HepG2 (cell line): ENCODE data around the gene RIT2. TPM values are rescaled to one million over a fixed set of nuclear protein-coding genes. Genes with fewer than 3 reads are reported as not detected.

ENCODE experiments used
- ATAC-seq: fragments of 200-7000 bp; cut with Tn5 transposase; 3 replicates; pipeline ENCODE4 v1.9.1; 2020; ENCODE audit warnings: mild to moderate bottlenecking, moderate library complexity
- BruUV-seq: library from RNA; stranded (reverse); fragments of 400-500 nt; replicated peaks from 2 replicates; lab custom pipeline; 2021; lab: Mats Ljungman, UMichigan
- CTCF ChIA-PET: fragments of 300-600 bp; formaldehyde crosslinking; extraction: SDS; loops from one replicate; lab custom pipeline; 2021; ENCODE audit warnings: low total read pairs, inconsistent platforms, low intra/inter-chr PET ratio; lab: Yijun Ruan, JAX
- POLR2A ChIA-PET: fragments of 350-600 bp; sonication (Branson Sonifier 250); formaldehyde crosslinking; loops from one replicate; lab custom pipeline; 2020; ENCODE audit warnings: antibody characterized with exemption, inconsistent platforms; lab: Yijun Ruan, JAX
- DNase-seq: peaks from one replicate; pipeline ENCODE4 v3.0.0-alpha.2; 2015; ENCODE audit warnings: low spot score
- FAIRE-seq: peaks from 3 replicates; lab custom pipeline; 2011; peaks lifted over from hg19 to GRCh38; lab: Jason Lieb, UNC
- H2AFZ ChIP-seq: one replicate; pipeline ENCODE4 v1.6.1; 2011; ENCODE audit warnings: low read length, inconsistent platforms
- H3K27ac ChIP-seq: fragments of 300-600 bp; 3 replicates; pipeline ENCODE4 v1.8.0; 2011; ENCODE audit warnings: mixed run types, mild to moderate bottlenecking, mixed read lengths, low read length, inconsistent platforms; ENCODE audit not compliant: insufficient read depth; ENCODE audit errors: extremely low read length
- H3K27me3 ChIP-seq, 2 experiments: fragments of 200-600 bp in 1 of 2; 2 replicates in 1 of 2; 3 replicates in 1 of 2; pipeline versions ENCODE4 v1.6.0 to v1.8.0; 2011; ENCODE audit warnings: low read length in 2 of 2, mild to moderate bottlenecking in 2 of 2, moderate library complexity in 2 of 2, inconsistent platforms in 1 of 2; ENCODE audit not compliant: insufficient read depth in 2 of 2, control insufficient read depth in 1 of 2
- H3K36me3 ChIP-seq, 2 experiments: fragments of 200-600 bp in 1 of 2; replicated peaks in 1 of 2; 2 replicates in 1 of 2; 3 replicates in 1 of 2; pipeline versions ENCODE4 v1.5.1 to v1.8.0; 2011; ENCODE audit warnings: low read length in 2 of 2, inconsistent platforms in 1 of 2; ENCODE audit not compliant: insufficient read depth in 2 of 2, control insufficient read depth in 1 of 2
- H3K4me1 ChIP-seq: 2 replicates; pipeline ENCODE4 v1.5.1; 2012; ENCODE audit warnings: low read length, inconsistent platforms; ENCODE audit not compliant: insufficient read depth
- H3K4me2 ChIP-seq: 2 replicates; pipeline ENCODE4 v1.6.0; 2011; ENCODE audit warnings: low read depth, low read length, inconsistent platforms
- H3K4me3 ChIP-seq, 3 experiments: fragments of 200-600 bp in 1 of 3; sonication (generic), shearing (Covaris generic) in 1 of 3; replicated peaks in 1 of 3; 2 replicates each; pipeline ENCODE4 v1.5.1; 2011 to 2016; ENCODE audit warnings: low read length in 3 of 3, inconsistent platforms in 2 of 3, low read depth in 2 of 3, mild to moderate bottlenecking in 2 of 3, control low read depth in 1 of 3, mixed read lengths in 1 of 3; ENCODE audit not compliant: insufficient read depth in 1 of 3
- H3K79me2 ChIP-seq: one replicate; pipeline ENCODE4 v1.6.1; 2011; ENCODE audit warnings: low read length, inconsistent platforms; ENCODE audit not compliant: insufficient read depth
- H3K9ac ChIP-seq: 2 replicates; pipeline ENCODE4 v1.6.0; 2011; ENCODE audit warnings: mild to moderate bottlenecking, low read depth, low read length, inconsistent platforms; ENCODE audit not compliant: insufficient read depth
- H3K9me3 ChIP-seq: 2 replicates; pipeline ENCODE4 v1.5.1; 2012; ENCODE audit warnings: mild to moderate bottlenecking, low read length
- H4K20me1 ChIP-seq: 2 replicates; pipeline ENCODE4 v1.6.0; 2011; ENCODE audit warnings: inconsistent platforms, mild to moderate bottlenecking, low read length, moderate library complexity; ENCODE audit not compliant: insufficient read depth
- ARNT2 ChIP-seq: sonication (generic); formaldehyde crosslinking; IDR thresholded peaks from 2 replicates; pipeline ENCODE4 v1.8.0; 2022; ENCODE audit warnings: mild to moderate bottlenecking, low read depth, missing genetic modification reagents, moderate library complexity
- DPF2 ChIP-seq: sonication (generic); formaldehyde crosslinking; IDR thresholded peaks from 2 replicates; pipeline ENCODE4 v1.4.0; 2020; ENCODE audit warnings: mild to moderate bottlenecking, low read depth, missing genetic modification reagents, borderline replicate concordance
- HDAC2 ChIP-seq: sonication (generic); formaldehyde crosslinking; IDR thresholded peaks from 2 replicates; pipeline ENCODE4 v1.4.0; 2020; ENCODE audit warnings: missing genetic modification reagents
- MAF1 ChIP-seq: sonication (generic); formaldehyde crosslinking; IDR thresholded peaks from 2 replicates; pipeline ENCODE4 v1.5.0; 2020; ENCODE audit warnings: missing genetic modification reagents, borderline replicate concordance
- RXRA ChIP-seq: sonication (generic); formaldehyde crosslinking; IDR thresholded peaks from 2 replicates; pipeline ENCODE4 v1.5.1; 2020; ENCODE audit warnings: missing genetic modification reagents
- SRSF1 ChIP-seq: fragments of 200-400 bp; formaldehyde crosslinking; optimal IDR thresholded peaks from 2 replicates; pipeline ENCODE3; 2017; ENCODE audit warnings: mild to moderate bottlenecking, low read depth, low read length, moderate library complexity
- ZFP36L1 ChIP-seq: sonication (generic); formaldehyde crosslinking; IDR thresholded peaks from 2 replicates; pipeline ENCODE4 v1.8.0; 2022; ENCODE audit warnings: mild to moderate bottlenecking, missing genetic modification reagents, moderate library complexity
- ZNF660 ChIP-seq: sonication (generic); formaldehyde crosslinking; IDR thresholded peaks from 2 replicates; pipeline ENCODE4 v1.5.1; 2020; ENCODE audit warnings: mild to moderate bottlenecking, low read depth, missing genetic modification reagents, borderline replicate concordance
- ZNF670 ChIP-seq: sonication (generic); formaldehyde crosslinking; IDR thresholded peaks from 2 replicates; pipeline ENCODE4 v1.8.0; 2022; ENCODE audit warnings: mild to moderate bottlenecking, missing genetic modification reagents, borderline replicate concordance
- WGBS: methylation state at CpG from one replicate; pipeline ENCODE4 v1.1.6; 2017; ENCODE audit warnings: low lambda C conversion rate; 5-methylcytosine and 5-hydroxymethylcytosine counted together
- in situ Hi-C: cut with HindIII; loops from 2 replicates; pipeline ENCODE4 v1.10.0; 2017; ENCODE audit warnings: low pct_unique_long_range_greater_than_20kb; ENCODE audit not compliant: extremely low pct_ligation_motif_present
- intact Hi-C: fragments of 100-400 bp; cut with micrococcal nuclease; formaldehyde crosslinking; loops from one replicate; pipeline ENCODE4 v1.10.0; 2022; ENCODE audit not compliant: unreplicated experiment
- polyA plus RNA-seq, 8 experiments: library from polyadenylated mRNA; depleted of rRNA in 3 of 8; stranded (reverse) in 7 of 8; unstranded in 1 of 8; fragments of >200 nt; fragmentation: Illumina TruSeq in 4 of 8; extraction: Trizol in 4 of 8; gene quantifications; 2 replicates each; pipeline versions ENCODE4 v1.2.1 to v1.2.3, GENCODE V29; 2011 to 2016; ENCODE audit warnings: low read depth in 4 of 8, missing spikeins in 1 of 8, mixed read lengths in 1 of 8; ENCODE audit not compliant: insufficient read depth in 1 of 8
- total RNA-seq, 5 experiments: library from RNA; depleted of rRNA; stranded (reverse); fragments of >200 nt; fragmentation: Illumina TruSeq; extraction: Trizol; gene quantifications; 2 replicates each; pipeline ENCODE4 v1.2.3, GENCODE V29; 2016; ENCODE audit warnings: low read depth in 1 of 5
- TF ChIP-seq, protein P1 (sequence below): sonication (generic); formaldehyde crosslinking; IDR thresholded peaks from 2 replicates; pipeline ENCODE4 v1.5.0; 2020; ENCODE audit warnings: mild to moderate bottlenecking, low read depth, missing genetic modification reagents, borderline replicate concordance
- TF ChIP-seq, protein P2 (sequence below): sonication (generic); formaldehyde crosslinking; IDR thresholded peaks from 2 replicates; pipeline ENCODE4 v1.5.1; 2020; ENCODE audit warnings: mild to moderate bottlenecking, missing genetic modification reagents, moderate library complexity
- TF ChIP-seq, protein P3 (sequence below): sonication (generic); formaldehyde crosslinking; IDR thresholded peaks from 2 replicates; pipeline ENCODE4 v1.9.0; 2021; ENCODE audit warnings: missing genetic modification reagents, borderline replicate concordance

Gene RIT2
- total and polyA plus RNA-seq, 2 of the 13 experiments (the other 11 are each of a cell fraction or from before 2014, with no cell fraction given) = not detected

DNA sequence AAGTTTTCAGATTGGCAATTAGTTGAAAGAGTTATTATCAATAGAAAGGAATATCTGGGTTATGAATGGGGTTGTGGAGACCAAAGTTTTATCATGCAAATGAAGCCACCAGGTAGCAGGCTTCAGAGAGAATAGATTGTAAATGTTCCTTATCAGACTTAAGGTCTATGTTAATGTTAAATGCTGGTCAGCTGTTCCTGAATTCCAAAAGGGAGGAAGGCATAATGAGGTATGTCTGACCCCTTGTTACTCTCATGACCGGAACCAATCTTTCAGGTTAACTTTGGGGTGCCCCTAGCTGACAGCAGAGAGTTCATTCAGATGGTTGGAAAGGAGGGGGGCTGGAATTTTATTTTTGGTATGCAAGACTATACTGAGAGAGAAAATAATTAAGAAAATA, 47.9 kb downstream of the RIT2 start:
- no peak overlapping the region for H3K27ac ChIP-seq
- no peak for TF ChIP-seq HDAC2 (CRISPR knock-in tag)
- TF ChIP-seq, all 625 proteins: peak for 0
- H3K4me1 ChIP-seq = no peaks in the 10 kb centered on the region
- H3K79me2 ChIP-seq = no peaks in the 10 kb centered on the region
- ChIA-PET CTCF (no interaction called here), POLR2A (no interaction called here)
- H3K4me2 ChIP-seq = no peak overlapping the region
- no peaks in the 10 kb centered on the region for H3K36me3 ChIP-seq
- ATAC-seq (no peak), DNase-seq (no peak), FAIRE-seq (no peak)
- H3K9ac ChIP-seq = no peak overlapping the region
- H3K4me3 ChIP-seq = no peak overlapping the region
- H3K27me3 ChIP-seq = no peaks in the 10 kb centered on the region
- H2AFZ ChIP-seq = no peak overlapping the region
- no peaks in the 10 kb centered on the region for H4K20me1 ChIP-seq
- in situ Hi-C loops = no loop called here
- H3K9me3 ChIP-seq = no peaks in the 10 kb centered on the region
- intact Hi-C loops = no loop called here
- 0% methylated on average over 1 of the region's 1 CpG for WGBS
- no TSS peak for BruUV-seq

DNA sequence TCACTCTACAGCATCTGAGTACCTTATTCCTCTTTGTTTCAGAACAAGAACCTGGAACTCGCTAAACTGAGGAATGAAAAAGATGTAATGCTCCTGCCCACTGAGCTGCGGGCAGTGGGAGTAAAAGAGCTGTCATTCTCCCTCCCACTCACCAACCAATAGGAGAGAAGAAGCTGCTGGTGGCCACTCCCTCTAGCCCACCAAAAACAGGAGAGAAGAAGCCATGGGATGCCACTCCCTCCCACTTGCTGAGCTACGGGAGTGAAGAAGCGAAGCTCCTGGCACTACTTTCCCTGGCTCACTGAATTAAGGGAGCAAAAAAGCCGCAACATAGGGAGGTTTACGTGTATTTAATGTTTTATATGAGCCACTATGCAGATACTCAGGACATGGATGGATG, 53.7 kb downstream of the RIT2 start:
- Histone ChIP-seq H3K79me2 (no peaks in the 10 kb centered on the region), H3K27me3 (no peaks in the 10 kb centered on the region), H3K27ac (no peak overlapping the region), H3K9me3 (no peaks in the 10 kb centered on the region), H3K9ac (no peak overlapping the region), H3K36me3 (no peaks in the 10 kb centered on the region), H4K20me1 (no peaks in the 10 kb centered on the region), H3K4me3 (no peak overlapping the region), H3K4me1 (no peaks in the 10 kb centered on the region), H3K4me2 (no peak overlapping the region), H2AFZ (no peak overlapping the region)
- DNase-seq (no peak), ATAC-seq (no peak), FAIRE-seq (no peak)
- no TSS peak for BruUV-seq
- POLR2A ChIA-PET = no interaction called here
- WGBS = 0% methylated on average over 6 of the region's 6 CpGs
- intact Hi-C loops = no loop called here
- in situ Hi-C loops = no loop called here
- CTCF ChIA-PET = no interaction called here
- TF ChIP-seq, protein P1, sequence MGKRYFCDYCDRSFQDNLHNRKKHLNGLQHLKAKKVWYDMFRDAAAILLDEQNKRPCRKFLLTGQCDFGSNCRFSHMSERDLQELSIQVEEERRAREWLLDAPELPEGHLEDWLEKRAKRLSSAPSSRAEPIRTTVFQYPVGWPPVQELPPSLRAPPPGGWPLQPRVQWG = no peak
- TF ChIP-seq RXRA = no peak
- no peak for TF ChIP-seq ZNF670 (CRISPR knock-in tag)
- TF ChIP-seq, protein P2, sequence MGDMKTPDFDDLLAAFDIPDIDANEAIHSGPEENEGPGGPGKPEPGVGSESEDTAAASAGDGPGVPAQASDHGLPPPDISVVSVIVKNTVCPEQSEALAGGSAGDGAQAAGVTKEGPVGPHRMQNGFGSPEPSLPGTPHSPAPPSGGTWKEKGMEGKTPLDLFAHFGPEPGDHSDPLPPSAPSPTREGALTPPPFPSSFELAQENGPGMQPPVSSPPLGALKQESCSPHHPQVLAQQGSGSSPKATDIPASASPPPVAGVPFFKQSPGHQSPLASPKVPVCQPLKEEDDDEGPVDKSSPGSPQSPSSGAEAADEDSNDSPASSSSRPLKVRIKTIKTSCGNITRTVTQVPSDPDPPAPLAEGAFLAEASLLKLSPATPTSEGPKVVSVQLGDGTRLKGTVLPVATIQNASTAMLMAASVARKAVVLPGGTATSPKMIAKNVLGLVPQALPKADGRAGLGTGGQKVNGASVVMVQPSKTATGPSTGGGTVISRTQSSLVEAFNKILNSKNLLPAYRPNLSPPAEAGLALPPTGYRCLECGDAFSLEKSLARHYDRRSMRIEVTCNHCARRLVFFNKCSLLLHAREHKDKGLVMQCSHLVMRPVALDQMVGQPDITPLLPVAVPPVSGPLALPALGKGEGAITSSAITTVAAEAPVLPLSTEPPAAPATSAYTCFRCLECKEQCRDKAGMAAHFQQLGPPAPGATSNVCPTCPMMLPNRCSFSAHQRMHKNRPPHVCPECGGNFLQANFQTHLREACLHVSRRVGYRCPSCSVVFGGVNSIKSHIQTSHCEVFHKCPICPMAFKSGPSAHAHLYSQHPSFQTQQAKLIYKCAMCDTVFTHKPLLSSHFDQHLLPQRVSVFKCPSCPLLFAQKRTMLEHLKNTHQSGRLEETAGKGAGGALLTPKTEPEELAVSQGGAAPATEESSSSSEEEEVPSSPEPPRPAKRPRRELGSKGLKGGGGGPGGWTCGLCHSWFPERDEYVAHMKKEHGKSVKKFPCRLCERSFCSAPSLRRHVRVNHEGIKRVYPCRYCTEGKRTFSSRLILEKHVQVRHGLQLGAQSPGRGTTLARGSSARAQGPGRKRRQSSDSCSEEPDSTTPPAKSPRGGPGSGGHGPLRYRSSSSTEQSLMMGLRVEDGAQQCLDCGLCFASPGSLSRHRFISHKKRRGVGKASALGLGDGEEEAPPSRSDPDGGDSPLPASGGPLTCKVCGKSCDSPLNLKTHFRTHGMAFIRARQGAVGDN (CRISPR knock-in tag) = no peak
- TF ChIP-seq SRSF1 = no peak
- no peak for TF ChIP-seq ZNF660 (CRISPR knock-in tag)
- TF ChIP-seq MAF1 (CRISPR knock-in tag) = no peak
- TF ChIP-seq DPF2 = no peak
- TF ChIP-seq ARNT2 (CRISPR knock-in tag) = no peak
- TF ChIP-seq, protein P3, sequence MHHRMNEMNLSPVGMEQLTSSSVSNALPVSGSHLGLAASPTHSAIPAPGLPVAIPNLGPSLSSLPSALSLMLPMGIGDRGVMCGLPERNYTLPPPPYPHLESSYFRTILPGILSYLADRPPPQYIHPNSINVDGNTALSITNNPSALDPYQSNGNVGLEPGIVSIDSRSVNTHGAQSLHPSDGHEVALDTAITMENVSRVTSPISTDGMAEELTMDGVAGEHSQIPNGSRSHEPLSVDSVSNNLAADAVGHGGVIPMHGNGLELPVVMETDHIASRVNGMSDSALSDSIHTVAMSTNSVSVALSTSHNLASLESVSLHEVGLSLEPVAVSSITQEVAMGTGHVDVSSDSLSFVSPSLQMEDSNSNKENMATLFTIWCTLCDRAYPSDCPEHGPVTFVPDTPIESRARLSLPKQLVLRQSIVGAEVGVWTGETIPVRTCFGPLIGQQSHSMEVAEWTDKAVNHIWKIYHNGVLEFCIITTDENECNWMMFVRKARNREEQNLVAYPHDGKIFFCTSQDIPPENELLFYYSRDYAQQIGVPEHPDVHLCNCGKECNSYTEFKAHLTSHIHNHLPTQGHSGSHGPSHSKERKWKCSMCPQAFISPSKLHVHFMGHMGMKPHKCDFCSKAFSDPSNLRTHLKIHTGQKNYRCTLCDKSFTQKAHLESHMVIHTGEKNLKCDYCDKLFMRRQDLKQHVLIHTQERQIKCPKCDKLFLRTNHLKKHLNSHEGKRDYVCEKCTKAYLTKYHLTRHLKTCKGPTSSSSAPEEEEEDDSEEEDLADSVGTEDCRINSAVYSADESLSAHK (CRISPR knock-in tag) = no peak
- no peak for TF ChIP-seq ZFP36L1
